Parathyroid adenoma (tissue), 2 donors: Measurements from ENCODE around the gene ZNF780B.

Source experiments
- H2AFZ ChIP-seq: fragments of 300-600 bp; sonication (generic); one replicate; pipeline ENCODE4 v1.7.0; 2017; ENCODE audit warnings: antibody characterized with exemption, mild to moderate bottlenecking
- H3K27ac ChIP-seq: fragments of 300-600 bp; sonication (generic); one replicate; pipeline ENCODE4 v1.7.0; 2017
- H3K27me3 ChIP-seq: fragments of 300-600 bp; sonication (generic); one replicate; pipeline ENCODE4 v1.7.0; 2017; ENCODE audit warnings: low read length; ENCODE audit not compliant: control insufficient read depth, insufficient read depth
- H3K36me3 ChIP-seq: fragments of 300-600 bp; sonication (generic); one replicate; pipeline ENCODE4 v1.7.0; 2017; ENCODE audit warnings: low read length; ENCODE audit not compliant: control insufficient read depth, insufficient read depth
- H3K4me1 ChIP-seq: fragments of 300-600 bp; sonication (generic); one replicate; pipeline ENCODE4 v1.7.0; 2017; ENCODE audit warnings: control low read depth
- H3K4me2 ChIP-seq: fragments of 300-600 bp; sonication (generic); one replicate; pipeline ENCODE4 v1.7.0; 2017; ENCODE audit warnings: low read length
- H3K4me3 ChIP-seq: fragments of 300-600 bp; sonication (generic); one replicate; pipeline ENCODE4 v1.7.0; 2017; ENCODE audit warnings: low read depth, low read length
- H3K79me2 ChIP-seq: fragments of 300-600 bp; sonication (generic); one replicate; pipeline ENCODE4 v1.7.0; 2017; ENCODE audit warnings: control low read depth
- H3K9ac ChIP-seq: fragments of 300-600 bp; sonication (generic); one replicate; pipeline ENCODE4 v1.7.0; 2017; ENCODE audit warnings: mild to moderate bottlenecking
- H3K9me3 ChIP-seq: fragments of 300-600 bp; sonication (generic); one replicate; pipeline ENCODE4 v1.7.0; 2017; ENCODE audit warnings: low read length; ENCODE audit not compliant: control insufficient read depth
- CTCF ChIP-seq: fragments of 300-600 bp; sonication (generic); IDR thresholded peaks from one replicate; pipeline ENCODE4 v1.7.0; 2017; ENCODE audit warnings: antibody characterized with exemption, mild to moderate bottlenecking
- donor health status: primary hyperparathyroidism.

Gene ZNF780B

GRCh38 chr19:40055832-40056504 is at the start of gene ZNF780B:
Gene ZNF780B (minus strand): TSS chr19:40056231. CDS start chr19:40050332, 5,899 bp downstream.
- Histone ChIP-seq H3K27me3 (no peaks in the 10 kb centered on the region), H3K9me3 (no peaks in the 10 kb centered on the region), H3K9ac (peak within 1 kb of the TSS; percentile 10), H3K4me2 (peak within 1 kb of the TSS; percentile 83), H3K27ac (peak within 1 kb of the TSS; percentile 48), H3K4me1 (no peaks in the 10 kb centered on the region), H3K79me2 (no peaks in the 10 kb centered on the region), H3K4me3 (peak within 1 kb of the TSS; percentile 89), H3K36me3 (no peaks in the 10 kb centered on the region), H2AFZ (peak within 1 kb of the TSS; percentile 80)
- TF ChIP-seq CTCF = no peak

GRCh38 chr19:40104754-40105153 is 48.7 kb upstream of the ZNF780B start:
- no peaks in the 10 kb centered on the region for H3K27me3 ChIP-seq
- TF ChIP-seq CTCF = no peak
- H3K36me3 ChIP-seq = no peaks in the 10 kb centered on the region
- no peaks in the 10 kb centered on the region for H3K9me3 ChIP-seq
- H3K79me2 ChIP-seq = no peaks in the 10 kb centered on the region
- H3K4me3 ChIP-seq = no peak overlapping the region
- H3K4me2 ChIP-seq = no peak overlapping the region
- no peak overlapping the region for H2AFZ ChIP-seq
- H3K4me1 ChIP-seq = no peaks in the 10 kb centered on the region
- H3K27ac ChIP-seq = no peak overlapping the region
- no peak overlapping the region for H3K9ac ChIP-seq

GRCh38 chr19:40103600-40103999 is 47.6 kb upstream of the ZNF780B start:
- Histone ChIP-seq H3K27ac (no peak overlapping the region), H3K9ac (no peak overlapping the region), H3K9me3 (no peaks in the 10 kb centered on the region), H3K4me3 (no peak overlapping the region), H3K79me2 (no peaks in the 10 kb centered on the region), H3K4me2 (no peak overlapping the region), H2AFZ (no peak overlapping the region), H3K27me3 (no peaks in the 10 kb centered on the region), H3K4me1 (no peaks in the 10 kb centered on the region), H3K36me3 (no peaks in the 10 kb centered on the region)
- no peak for TF ChIP-seq CTCF

GRCh38 chr19:40101813-40102212 is 45.8 kb upstream of the ZNF780B start:
- Histone ChIP-seq H3K27ac (no peak overlapping the region), H3K36me3 (no peaks in the 10 kb centered on the region), H3K4me3 (no peak overlapping the region), H3K79me2 (no peaks in the 10 kb centered on the region), H3K9me3 (no peaks in the 10 kb centered on the region), H2AFZ (no peak overlapping the region), H3K9ac (no peak overlapping the region), H3K27me3 (no peaks in the 10 kb centered on the region), H3K4me2 (no peak overlapping the region), H3K4me1 (no peaks in the 10 kb centered on the region)
- TF ChIP-seq CTCF = no peak

GRCh38 chr19:40093416-40093815 is 37.4 kb upstream of the ZNF780B start:
- TF ChIP-seq CTCF = no peak
- Histone ChIP-seq H3K9ac (no peak overlapping the region), H3K79me2 (no peaks in the 10 kb centered on the region)

More at GRCh38 chr19:40093416-40093815, 37.4 kb upstream of the ZNF780B start:
- Histone ChIP-seq H3K9me3 (no peaks in the 10 kb centered on the region), H3K27me3 (no peaks in the 10 kb centered on the region), H3K4me3 (no peak overlapping the region), H3K4me1 (peaks cover 9% of the 10 kb centered on the region), H3K36me3 (no peaks in the 10 kb centered on the region), H3K4me2 (no peak overlapping the region), H2AFZ (no peak overlapping the region), H3K27ac (no peak overlapping the region)
